Measurements from ENCODE around the gene ERCC6L. TPM values are rescaled to one million over a fixed set of nuclear protein-coding genes. Genes with fewer than 3 reads are reported as not detected.

ERCC6L gene
- total and polyA plus RNA-seq, 2 of the 13 experiments (the other 11 are each of a cell fraction or from before 2014, with no cell fraction given) = 0.86 to 9.5 TPM

- TF ChIP-seq ZBTB34 (CRISPR knock-in tag; IDR thresholded peaks at IDR 0.05) = 0 out of 2 replicates have a peak, but pooled peaks have one; percentile 32
- TF ChIP-seq TARDBP (CRISPR knock-in tag; IDR thresholded peaks at IDR 0.05) = peak; percentile 31; the same call in 1 of the 2 replicates
- TF ChIP-seq ZNF570 (CRISPR knock-in tag; IDR thresholded peaks at IDR 0.05; ENCODE audit: borderline replicate concordance) = no peak
- no peak for TF ChIP-seq RFXAP (CRISPR knock-in tag; IDR thresholded peaks at IDR 0.05; ENCODE audit: borderline replicate concordance)
- TF ChIP-seq GPBP1L1 (CRISPR knock-in tag; IDR thresholded peaks at IDR 0.05) = no peak
- 0 out of 2 replicates have a peak, but pooled peaks have one; percentile 31 for TF ChIP-seq ZIK1 (CRISPR knock-in tag; IDR thresholded peaks at IDR 0.05; ENCODE audit: borderline replicate concordance, low read depth)
- no peak for TF ChIP-seq MYPOP (CRISPR knock-in tag; IDR thresholded peaks at IDR 0.05)
- no peak for TF ChIP-seq ZNF230 (CRISPR knock-in tag; IDR thresholded peaks at IDR 0.05)
- peak; percentile 90 for TF ChIP-seq ARID4A (CRISPR knock-in tag; IDR thresholded peaks at IDR 0.05; ENCODE audit: borderline replicate concordance)
- TF ChIP-seq IRF9 (CRISPR knock-in tag; IDR thresholded peaks at IDR 0.05; ENCODE audit: borderline replicate concordance) = peak; percentile 17; the same call in 1 of the 2 replicates
- peak; percentile 59; the same call in 1 of the 2 replicates for TF ChIP-seq ZNF776 (CRISPR knock-in tag; IDR thresholded peaks at IDR 0.05)
- TF ChIP-seq SIN3B (IDR thresholded peaks at IDR 0.05; ENCODE audit: low read length) = peak; percentile 83
- peak; percentile 72 for TF ChIP-seq NFYC (CRISPR knock-in tag; IDR thresholded peaks at IDR 0.05)
- peak; percentile 50; the same call in 1 of the 2 replicates for TF ChIP-seq ZC3H13 (CRISPR knock-in tag; IDR thresholded peaks at IDR 0.05)
- peak; percentile 71 for TF ChIP-seq RBFOX2 (IDR thresholded peaks at IDR 0.05; ENCODE audit: low read depth, low read length)
- TF ChIP-seq ZNF772 (CRISPR knock-in tag; IDR thresholded peaks at IDR 0.05) = no peak
- TF ChIP-seq YEATS2 (CRISPR knock-in tag; IDR thresholded peaks at IDR 0.05; ENCODE audit: borderline replicate concordance) = no peak
- peak; percentile 85 for TF ChIP-seq SP2 (CRISPR knock-in tag; IDR thresholded peaks at IDR 0.05)
- TF ChIP-seq NCOR1 (IDR thresholded peaks at IDR 0.05; ENCODE audit: borderline replicate concordance, low read length) = no peak
- peak; percentile 72; the same call in 1 of the 2 replicates for TF ChIP-seq IRX3 (CRISPR knock-in tag; IDR thresholded peaks at IDR 0.05; ENCODE audit: borderline replicate concordance, low read depth)
Measured at GRCh38 chrX:72238721-72239475, at the start of gene ERCC6L (continued).

All from HepG2 (cell line).